Activated CD8-positive, alpha-beta memory T cell treated with anti-CD3 and anti-CD28 coated beads, Interleukin-2, amount 10 ng/mL, durations not matched to agents 7 days and 5 days (primary cell): ENCODE results near the gene GMPS. TPM values are rescaled to one million over a fixed set of nuclear protein-coding genes. Genes with fewer than 3 reads are reported as not detected.
A peak's percentile ranks its signal among the peaks of the same experiment; 100 is the strongest.

Source experiments
- ATAC-seq: fragments of 150-1000 bp; cut with Tn5 transposase; one replicate; pipeline ENCODE4 v1.10.0; 2021; ENCODE audit warnings: moderate library complexity
- CTCF ChIA-PET: fragments of 350-600 bp; sonication (Branson Sonifier 250); formaldehyde crosslinking; loops from one replicate; lab custom pipeline; 2021; ENCODE audit warnings: antibody characterized with exemption; lab: Charles Lee
- DNase-seq: peaks from one replicate; pipeline ENCODE4 v3.0.0-alpha.2; 2020
- H3K27ac Mint-ChIP-seq: one replicate; pipeline ENCODE4 v1.8.0; 2021; ENCODE audit warnings: mild to moderate bottlenecking, mixed read lengths
- H3K27me3 Mint-ChIP-seq: one replicate; pipeline ENCODE4 v1.8.0; 2021; ENCODE audit warnings: mixed read lengths
- H3K36me3 Mint-ChIP-seq: one replicate; pipeline ENCODE4 v1.8.0; 2021; ENCODE audit warnings: mild to moderate bottlenecking, mixed read lengths
- H3K4me1 Mint-ChIP-seq: one replicate; pipeline ENCODE4 v1.8.0; 2021; ENCODE audit warnings: mixed read lengths
- H3K4me3 Mint-ChIP-seq: one replicate; pipeline ENCODE4 v1.8.0; 2021; ENCODE audit warnings: mild to moderate bottlenecking, moderate library complexity, mixed read lengths
- H3K9me3 Mint-ChIP-seq: one replicate; pipeline ENCODE4 v1.8.0; 2022; ENCODE audit warnings: low read depth, mixed read lengths
- total RNA-seq, 2 experiments: library from RNA; stranded (reverse); gene quantifications; one replicate each; pipeline ENCODE4 v1.2.3, GENCODE V29; 2021

The GMPS gene
- total RNA-seq, 2 experiments from 2014 or later, result 96.9 to 104 TPM

GRCh38 chr3:155912579-155913190 lies 42.2 kb downstream of the GMPS start:
- Mint-ChIP-seq H3K36me3 (peaks cover 63% of the 10 kb centered on the region), H3K9me3 (no peaks in the 10 kb centered on the region), H3K4me3 (no peak overlapping the region), H3K4me1 (peaks cover 12% of the 10 kb centered on the region), H3K27me3 (no peaks in the 10 kb centered on the region), H3K27ac (peak overlapping the region; percentile 2)
- CTCF ChIA-PET, result interaction anchor here (1.2 kb wide), 1 partner anchor 10 kb away, joined by 4 read pairs; no protein-coding TSS in a partner anchor
- no peak for DNase-seq
- ATAC-seq, result no peak

GRCh38 chr3:155917781-155918180 lies 47.3 kb downstream of the GMPS start:
- ATAC-seq, result no peak
- DNase-seq, result no peak
- no peak overlapping the region for H3K27ac Mint-ChIP-seq
- H3K36me3 Mint-ChIP-seq, result peaks cover 35% of the 10 kb centered on the region
- no peaks in the 10 kb centered on the region for H3K4me1 Mint-ChIP-seq
- H3K27me3 Mint-ChIP-seq, result no peaks in the 10 kb centered on the region
- H3K9me3 Mint-ChIP-seq, result no peaks in the 10 kb centered on the region
- CTCF ChIA-PET, result interaction anchor here (1.0 kb wide), 1 partner anchor 112 kb away, joined by 5 read pairs; the partner anchor contains the start of gene C3orf33
- H3K4me3 Mint-ChIP-seq, result no peak overlapping the region

GRCh38 chr3:155919728-155920127 lies 49.3 kb downstream of the GMPS start:
- Mint-ChIP-seq H3K27me3 (no peaks in the 10 kb centered on the region), H3K9me3 (no peaks in the 10 kb centered on the region), H3K4me3 (no peak overlapping the region), H3K36me3 (peaks cover 40% of the 10 kb centered on the region), H3K4me1 (no peaks in the 10 kb centered on the region), H3K27ac (no peak overlapping the region)
- CTCF ChIA-PET, result no interaction called here
- DNase-seq (no peak), ATAC-seq (no peak)

GRCh38 chr3:155921486-155921885 lies 51.0 kb downstream of the GMPS start:
- H3K4me1 Mint-ChIP-seq, result no peaks in the 10 kb centered on the region
- no peaks in the 10 kb centered on the region for H3K27me3 Mint-ChIP-seq
- no peak overlapping the region for H3K27ac Mint-ChIP-seq
- peaks cover 43% of the 10 kb centered on the region for H3K36me3 Mint-ChIP-seq
- no peaks in the 10 kb centered on the region for H3K9me3 Mint-ChIP-seq
- no peak for DNase-seq
- H3K4me3 Mint-ChIP-seq, result no peak overlapping the region
- CTCF ChIA-PET, result interaction anchor here (1.3 kb wide), 1 partner anchor 10 kb away, joined by 3 read pairs; no protein-coding TSS in a partner anchor
- no peak for ATAC-seq

GRCh38 chr3:155934230-155934629 lies 63.8 kb downstream of the GMPS start:
- no peaks in the 10 kb centered on the region for H3K27me3 Mint-ChIP-seq
- H3K27ac Mint-ChIP-seq, result no peak overlapping the region
- H3K36me3 Mint-ChIP-seq, result peaks cover 35% of the 10 kb centered on the region
- no peak for DNase-seq
- H3K9me3 Mint-ChIP-seq, result no peaks in the 10 kb centered on the region
- no peak for ATAC-seq
- CTCF ChIA-PET, result no interaction called here
- no peak overlapping the region for H3K4me3 Mint-ChIP-seq
- H3K4me1 Mint-ChIP-seq, result no peaks in the 10 kb centered on the region

- H3K4me3 Mint-ChIP-seq, result no peak overlapping the region
- H3K27ac Mint-ChIP-seq, result no peak overlapping the region
- no peaks in the 10 kb centered on the region for H3K4me1 Mint-ChIP-seq
- no peaks in the 10 kb centered on the region for H3K27me3 Mint-ChIP-seq
- CTCF ChIA-PET, result no interaction called here
- peaks cover 42% of the 10 kb centered on the region for H3K36me3 Mint-ChIP-seq
- H3K9me3 Mint-ChIP-seq, result no peaks in the 10 kb centered on the region
- no peak for ATAC-seq
- no peak for DNase-seq
Observed at GRCh38 chr3:155938409-155938808, 68.0 kb downstream of the GMPS start.

GRCh38 chr3:155941354-155941753 lies 70.9 kb downstream of the GMPS start:
- Mint-ChIP-seq H3K4me1 (no peaks in the 10 kb centered on the region), H3K4me3 (no peak overlapping the region)

GRCh38 chr3:155944081-155944480 lies 73.6 kb downstream of the GMPS start:
- ATAC-seq (no peak), DNase-seq (no peak)
- Mint-ChIP-seq H3K27me3 (no peaks in the 10 kb centered on the region), H3K36me3 (peaks cover 23% of the 10 kb centered on the region), H3K9me3 (no peaks in the 10 kb centered on the region), H3K4me1 (no peaks in the 10 kb centered on the region), H3K27ac (no peak overlapping the region), H3K4me3 (no peak overlapping the region)
- CTCF ChIA-PET, result no interaction called here

More at GRCh38 chr3:155941354-155941753, 70.9 kb downstream of the GMPS start:
- Mint-ChIP-seq H3K36me3 (peaks cover 39% of the 10 kb centered on the region), H3K27me3 (no peaks in the 10 kb centered on the region), H3K27ac (no peak overlapping the region), H3K9me3 (no peaks in the 10 kb centered on the region)
- ATAC-seq (no peak), DNase-seq (no peak)
- CTCF ChIA-PET, result no interaction called here

GRCh38 chr3:155946178-155946577 lies 75.7 kb downstream of the GMPS start:
- CTCF ChIA-PET, result no interaction called here
- ATAC-seq (no peak), DNase-seq (no peak)
- H3K4me1 Mint-ChIP-seq, result no peaks in the 10 kb centered on the region
- H3K9me3 Mint-ChIP-seq, result no peaks in the 10 kb centered on the region
- no peaks in the 10 kb centered on the region for H3K27me3 Mint-ChIP-seq
- H3K4me3 Mint-ChIP-seq, result no peak overlapping the region
- no peak overlapping the region for H3K27ac Mint-ChIP-seq
- peaks cover 16% of the 10 kb centered on the region for H3K36me3 Mint-ChIP-seq

GRCh38 chr3:155948476-155948875 lies 78.0 kb downstream of the GMPS start:
- CTCF ChIA-PET, result no interaction called here
- no peak for DNase-seq
- Mint-ChIP-seq H3K4me3 (no peak overlapping the region), H3K27me3 (no peaks in the 10 kb centered on the region), H3K4me1 (no peaks in the 10 kb centered on the region), H3K36me3 (peaks cover 8% of the 10 kb centered on the region), H3K9me3 (no peaks in the 10 kb centered on the region), H3K27ac (no peak overlapping the region)
- no peak for ATAC-seq

- CTCF ChIA-PET, result no interaction called here
- ATAC-seq (no peak), DNase-seq (no peak)
- H3K4me3 Mint-ChIP-seq, result no peak overlapping the region
- peaks cover 11% of the 10 kb centered on the region for H3K36me3 Mint-ChIP-seq
- H3K27me3 Mint-ChIP-seq, result no peaks in the 10 kb centered on the region
- no peak overlapping the region for H3K27ac Mint-ChIP-seq
- no peaks in the 10 kb centered on the region for H3K9me3 Mint-ChIP-seq
- H3K4me1 Mint-ChIP-seq, result no peaks in the 10 kb centered on the region
Observed at GRCh38 chr3:155949453-155950217, 79.2 kb downstream of the GMPS start.

GRCh38 chr3:155956508-155957411 lies 86.3 kb downstream of the GMPS start:
- Mint-ChIP-seq H3K27me3 (no peaks in the 10 kb centered on the region), H3K4me3 (no peak overlapping the region), H3K9me3 (no peaks in the 10 kb centered on the region)

GRCh38 chr3:155957412-155957880 lies 87.0 kb downstream of the GMPS start:
- DNase-seq (no peak), ATAC-seq (no peak)
- H3K4me1 Mint-ChIP-seq, result no peaks in the 10 kb centered on the region
- peaks cover 2% of the 10 kb centered on the region for H3K9me3 Mint-ChIP-seq
- H3K4me3 Mint-ChIP-seq, result no peak overlapping the region
- H3K36me3 Mint-ChIP-seq, result peaks cover 15% of the 10 kb centered on the region
- no peak overlapping the region for H3K27ac Mint-ChIP-seq
- CTCF ChIA-PET, result no interaction called here
- H3K27me3 Mint-ChIP-seq, result no peaks in the 10 kb centered on the region

More at GRCh38 chr3:155956508-155957411, 86.3 kb downstream of the GMPS start:
- H3K27ac Mint-ChIP-seq, result no peak overlapping the region
- no peaks in the 10 kb centered on the region for H3K4me1 Mint-ChIP-seq
- ATAC-seq (no peak), DNase-seq (no peak)
- CTCF ChIA-PET, result no interaction called here
- H3K36me3 Mint-ChIP-seq, result peaks cover 14% of the 10 kb centered on the region
